ENCODE measurements around the gene RHOF.

The RHOF gene

GRCh38 chr12:121819212-121819949 is 25.9 kb upstream of the RHOF start:
- no peak for DNase-seq (ENCODE audit: low read depth)

- no peak for DNase-seq (ENCODE audit: low read depth)
These were observed 24.2 kb upstream of the RHOF start for GRCh38 chr12:121817648-121818043.

- DNase-seq (ENCODE audit: low read depth) = no peak
These were observed 23.6 kb upstream of the RHOF start for GRCh38 chr12:121816925-121817647.

DNA sequence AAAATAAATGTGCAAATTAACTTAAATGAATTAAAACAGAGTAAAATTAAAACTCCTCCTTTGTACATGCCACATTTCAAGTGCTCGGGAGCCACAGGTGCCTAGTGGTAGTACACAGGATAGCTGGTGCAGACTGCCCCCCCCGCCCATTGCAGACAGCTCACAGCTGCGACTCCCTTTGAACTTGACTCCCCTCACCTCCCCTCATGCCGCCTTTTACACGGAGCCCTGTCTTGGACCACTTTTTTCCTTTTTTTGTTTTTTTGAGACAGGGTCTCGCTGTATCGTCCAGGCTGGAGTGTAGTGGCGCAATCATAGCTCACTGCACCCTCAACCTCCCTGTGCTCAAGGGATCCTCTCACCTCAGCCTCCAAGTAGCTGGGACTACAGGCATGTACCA is 21.8 kb upstream of the RHOF start:
- no peak for DNase-seq (ENCODE audit: low read depth)

- no peak for DNase-seq (ENCODE audit: low read depth)
These were observed 21.1 kb upstream of the RHOF start for GRCh38 chr12:121814429-121815119.

DNA sequence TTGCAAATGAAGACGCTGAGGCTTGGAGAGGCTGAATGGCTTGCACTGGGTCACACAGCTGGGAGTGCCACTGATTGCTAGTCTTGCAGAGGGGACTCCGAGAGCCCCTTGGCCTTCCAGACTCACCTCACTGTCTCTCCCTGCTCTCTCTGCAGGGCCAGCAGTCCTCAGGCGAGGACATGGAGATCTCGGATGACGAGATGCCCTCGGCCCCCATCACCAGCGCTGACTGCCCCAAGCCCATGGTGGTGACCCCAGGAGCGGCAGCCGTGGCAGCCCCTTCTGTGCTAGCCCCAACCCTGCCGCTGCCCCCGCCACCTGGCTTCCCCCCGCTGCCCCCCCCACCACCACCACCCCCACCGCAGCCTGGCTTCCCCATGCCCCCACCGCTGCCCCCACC is 20.5 kb upstream of the RHOF start:
- no peak for DNase-seq (ENCODE audit: low read depth)

DNA sequence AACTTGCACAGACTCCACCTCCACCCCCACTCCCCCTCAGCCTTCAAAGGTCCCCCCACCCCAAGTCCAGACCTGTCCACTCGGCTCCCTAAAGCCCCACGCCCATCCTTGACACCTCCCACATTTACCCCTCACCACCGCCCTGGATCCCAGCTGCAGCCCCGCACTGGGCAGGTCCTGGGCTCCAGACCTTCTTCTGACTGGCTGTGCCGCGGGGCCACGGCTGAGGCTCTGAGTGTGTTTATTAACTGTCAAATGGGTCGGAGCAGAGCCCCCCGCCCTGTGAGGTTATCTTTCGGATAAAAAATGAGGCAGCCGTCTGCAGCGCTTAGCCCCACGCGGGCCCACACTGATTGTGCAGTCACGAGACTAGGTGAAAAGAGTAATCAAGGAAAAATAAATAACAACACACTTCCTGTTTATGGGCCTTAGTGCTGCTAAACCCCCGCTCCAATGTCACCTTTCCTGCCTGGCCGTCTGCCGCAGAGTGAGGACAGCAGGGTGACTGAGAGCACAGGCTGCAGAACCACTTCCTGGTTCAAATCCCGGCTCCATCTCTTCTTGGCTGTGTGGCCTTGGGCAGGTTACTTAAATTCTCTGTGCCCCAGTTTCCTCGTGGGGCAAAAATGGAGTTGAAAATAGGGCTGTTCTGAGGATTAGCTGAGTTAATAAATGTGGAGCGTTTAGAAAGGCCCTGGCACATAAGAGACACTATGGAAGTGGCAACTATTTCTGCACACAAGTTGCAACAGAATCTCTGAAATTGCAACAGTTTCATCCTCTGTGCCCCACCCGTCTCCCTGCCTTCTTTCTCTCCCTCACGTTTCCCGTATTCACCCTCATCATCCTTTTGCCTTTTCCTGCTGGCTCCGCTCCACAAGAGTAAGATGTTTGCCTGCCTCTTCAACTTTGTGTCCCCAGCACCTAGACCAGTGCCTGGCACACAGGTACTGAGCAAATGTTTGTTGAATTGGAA is 19.7 kb upstream of the RHOF start:
- no peak for DNase-seq (ENCODE audit: low read depth)

- no peak for DNase-seq (ENCODE audit: low read depth)
These were observed 18.9 kb upstream of the RHOF start for GRCh38 chr12:121812320-121812871.

DNA sequence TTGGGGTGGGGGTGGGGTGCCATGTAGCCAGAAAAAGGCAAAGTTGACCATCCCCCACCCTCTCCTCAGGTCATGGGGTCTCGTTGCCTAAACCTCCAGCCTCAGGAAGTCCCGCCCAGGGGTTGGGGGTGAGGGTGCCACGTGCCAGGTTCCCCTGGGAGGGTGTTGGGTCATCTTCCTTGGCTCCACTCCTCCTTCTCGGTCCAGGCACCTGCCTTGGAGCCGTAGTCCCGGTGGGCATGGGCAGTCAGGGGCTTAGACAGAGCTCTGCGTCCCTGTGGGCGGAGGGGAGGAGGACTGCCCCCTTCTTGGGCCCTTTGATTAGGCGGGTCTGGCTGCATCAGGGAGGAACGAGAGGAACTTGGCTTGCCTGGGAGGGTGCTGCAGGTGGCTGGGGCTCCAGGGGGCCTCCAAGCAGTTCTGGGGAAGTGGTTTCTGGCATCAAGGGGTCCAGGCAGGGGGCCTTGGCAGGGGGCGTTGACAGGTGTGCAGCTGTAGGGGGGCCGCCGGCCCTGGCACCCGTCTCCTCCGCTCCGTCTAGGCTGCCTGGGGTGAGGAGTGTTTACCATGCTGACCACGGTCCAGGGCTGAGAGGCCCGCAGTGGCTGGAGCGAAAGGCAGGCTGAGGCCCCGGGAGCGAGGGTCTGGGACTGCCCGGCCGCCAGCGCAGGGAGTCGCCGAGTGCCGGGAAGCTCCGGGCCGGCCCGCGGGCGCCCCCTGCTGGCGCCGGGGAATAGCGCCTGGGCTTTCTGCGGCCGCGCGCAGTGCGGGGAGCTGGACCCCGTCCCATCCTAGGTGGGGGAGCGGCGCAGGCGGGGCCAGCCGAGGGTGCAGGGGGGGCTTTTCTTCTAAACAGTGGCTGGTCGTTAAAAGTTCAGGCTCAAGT is 18.2 kb upstream of the RHOF start:
- DNase-seq (ENCODE audit: low read depth) = no peak

DNA sequence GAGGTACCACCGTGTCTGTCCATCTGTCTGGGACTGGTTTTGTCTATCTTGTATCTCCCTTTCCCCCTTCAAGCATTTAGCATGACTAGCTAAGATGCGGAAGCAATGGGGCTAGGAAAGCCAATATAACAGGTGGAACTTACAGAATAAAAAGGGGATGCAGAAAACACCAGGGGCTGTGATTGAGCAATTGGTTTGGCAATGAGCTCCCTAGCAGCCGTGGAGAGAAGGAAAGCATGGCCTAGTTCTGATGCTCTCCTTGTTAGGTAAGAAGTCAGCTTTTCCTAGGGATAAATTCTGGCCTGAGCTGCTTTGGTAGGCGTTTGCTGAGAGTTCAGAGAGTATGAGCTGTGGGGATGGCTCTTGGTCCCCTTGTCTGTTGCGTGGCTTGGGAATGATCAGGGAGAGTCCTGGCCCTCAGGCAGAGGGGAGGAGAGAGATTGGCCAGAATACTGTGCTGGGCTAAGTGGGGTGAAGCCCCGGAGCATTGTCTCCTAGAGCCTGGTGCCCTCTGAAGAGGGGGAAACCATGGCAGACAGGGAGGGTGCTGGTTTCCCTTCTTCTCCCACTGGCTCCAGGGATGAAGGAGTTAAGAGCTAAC is 17.4 kb upstream of the RHOF start:
- DNase-seq (ENCODE audit: low read depth) = no peak

DNA sequence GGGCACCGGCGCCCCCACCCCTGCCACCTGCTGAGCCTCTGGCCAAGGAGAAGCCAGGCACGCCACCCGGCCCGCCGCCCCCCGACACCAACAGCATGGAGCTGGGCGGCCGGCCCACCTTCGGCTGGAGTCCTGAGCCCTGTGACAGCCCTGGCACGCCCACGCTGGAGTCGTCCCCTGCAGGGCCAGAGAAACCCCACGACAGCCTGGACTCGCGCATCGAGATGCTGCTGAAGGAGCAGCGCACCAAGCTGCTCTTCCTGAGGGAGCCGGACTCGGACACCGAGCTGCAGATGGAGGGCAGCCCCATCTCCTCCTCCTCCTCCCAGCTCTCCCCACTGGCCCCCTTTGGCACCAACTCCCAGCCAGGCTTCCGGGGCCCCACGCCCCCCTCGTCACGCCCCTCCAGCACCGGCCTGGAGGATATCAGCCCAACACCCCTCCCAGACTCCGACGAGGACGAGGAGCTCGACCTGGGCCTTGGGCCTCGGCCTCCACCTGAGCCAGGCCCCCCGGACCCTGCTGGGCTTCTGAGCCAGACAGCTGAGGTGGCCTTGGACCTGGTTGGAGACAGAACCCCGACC is 16.8 kb upstream of the RHOF start:
- DNase-seq (ENCODE audit: low read depth) = no peak

DNA sequence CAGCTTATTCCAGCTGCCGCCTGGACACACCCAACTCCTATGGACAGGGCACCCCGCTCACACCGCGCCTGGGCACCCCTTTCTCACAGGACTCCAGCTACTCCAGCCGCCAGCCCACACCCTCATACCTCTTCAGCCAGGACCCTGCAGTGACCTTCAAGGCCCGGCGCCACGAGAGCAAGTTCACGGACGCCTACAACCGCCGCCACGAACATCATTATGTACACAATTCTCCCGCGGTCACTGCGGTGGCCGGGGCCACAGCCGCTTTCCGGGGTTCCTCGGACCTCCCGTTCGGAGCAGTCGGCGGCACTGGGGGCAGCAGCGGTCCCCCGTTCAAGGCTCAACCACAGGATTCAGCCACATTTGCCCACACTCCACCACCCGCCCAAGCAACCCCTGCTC is 16.2 kb upstream of the RHOF start:
- no peak for DNase-seq (ENCODE audit: low read depth)

GRCh38 chr12:121808623-121809022 is 15.1 kb upstream of the RHOF start:
- DNase-seq (ENCODE audit: low read depth) = no peak

DNA sequence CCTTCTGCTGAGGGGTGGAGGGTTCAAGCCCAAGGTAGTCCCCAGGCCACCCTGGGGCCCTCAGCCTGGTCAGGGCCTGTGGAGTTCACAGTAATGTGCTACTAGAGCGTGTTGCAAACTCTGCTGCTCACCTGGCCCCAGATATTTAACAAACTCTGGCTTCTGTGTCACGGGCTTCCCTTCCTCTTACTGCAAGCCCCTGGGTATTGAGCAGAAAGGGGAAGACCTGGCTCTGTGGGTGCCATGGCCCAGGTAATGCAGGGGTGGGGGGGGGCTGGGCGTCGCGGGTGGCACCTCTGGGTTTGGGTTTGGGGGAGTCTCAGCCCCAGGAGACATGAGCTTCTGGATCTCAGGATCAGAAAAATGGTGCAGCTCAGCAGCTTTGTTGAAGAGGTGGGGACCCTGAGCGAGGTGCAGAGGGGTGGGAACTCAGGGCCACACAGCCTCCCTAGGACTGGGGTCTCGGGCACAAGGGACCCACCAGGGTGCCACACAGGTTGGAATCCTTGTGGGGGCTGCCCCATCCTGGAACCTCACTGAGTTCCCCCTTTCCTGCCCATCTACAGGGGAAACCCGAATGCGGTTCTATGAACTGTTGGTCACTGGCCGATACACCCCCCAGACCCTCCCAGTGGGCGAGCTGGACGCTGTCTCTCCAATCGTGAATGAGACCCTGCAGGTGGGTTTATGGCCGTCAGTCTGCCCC is 14.3 kb upstream of the RHOF start:
- no peak for DNase-seq (ENCODE audit: low read depth)

DNA sequence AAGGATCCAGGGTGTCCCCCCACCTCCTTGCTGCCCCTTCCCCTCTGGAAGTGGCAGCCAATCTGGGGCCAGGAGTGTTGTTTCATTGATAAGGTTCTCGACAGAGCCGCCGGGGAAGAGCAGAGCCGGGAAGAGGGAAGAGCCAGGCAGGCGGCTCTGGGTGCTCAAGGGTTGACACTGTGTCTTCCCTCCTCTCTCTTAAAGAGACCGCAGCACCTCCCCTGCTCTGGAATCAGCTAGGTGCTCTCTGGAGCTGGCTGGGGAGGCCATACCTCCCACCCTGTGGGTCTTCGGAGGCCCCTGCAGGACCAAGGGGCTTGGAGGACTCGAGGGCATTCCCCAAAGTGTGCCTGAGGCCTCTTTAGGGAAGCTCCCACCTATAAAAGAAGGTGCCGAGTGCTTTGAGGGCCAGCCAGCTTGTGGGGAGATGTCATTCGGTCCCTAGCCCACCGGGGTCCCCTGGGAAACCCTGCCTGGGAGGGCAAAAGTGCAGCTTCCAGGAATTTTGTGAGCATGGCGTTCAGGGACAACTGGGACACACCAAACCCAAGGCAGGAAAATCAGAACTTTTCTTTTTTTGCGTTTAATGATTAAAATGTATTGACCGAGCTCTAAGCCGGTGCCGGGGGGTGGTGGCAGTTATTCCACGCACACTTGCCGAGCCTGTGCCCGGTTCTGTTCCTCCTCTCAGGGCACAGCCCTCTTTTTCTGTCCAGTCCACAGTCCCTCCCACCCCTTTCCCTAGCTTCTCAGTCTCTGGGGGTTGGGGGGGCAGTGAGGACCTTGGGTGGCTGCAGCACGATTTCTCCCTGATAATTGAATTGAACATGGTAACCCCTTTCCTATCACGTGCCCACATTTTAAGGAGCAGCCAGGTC is 13.3 kb upstream of the RHOF start:
- no peak for DNase-seq (ENCODE audit: low read depth)

DNA sequence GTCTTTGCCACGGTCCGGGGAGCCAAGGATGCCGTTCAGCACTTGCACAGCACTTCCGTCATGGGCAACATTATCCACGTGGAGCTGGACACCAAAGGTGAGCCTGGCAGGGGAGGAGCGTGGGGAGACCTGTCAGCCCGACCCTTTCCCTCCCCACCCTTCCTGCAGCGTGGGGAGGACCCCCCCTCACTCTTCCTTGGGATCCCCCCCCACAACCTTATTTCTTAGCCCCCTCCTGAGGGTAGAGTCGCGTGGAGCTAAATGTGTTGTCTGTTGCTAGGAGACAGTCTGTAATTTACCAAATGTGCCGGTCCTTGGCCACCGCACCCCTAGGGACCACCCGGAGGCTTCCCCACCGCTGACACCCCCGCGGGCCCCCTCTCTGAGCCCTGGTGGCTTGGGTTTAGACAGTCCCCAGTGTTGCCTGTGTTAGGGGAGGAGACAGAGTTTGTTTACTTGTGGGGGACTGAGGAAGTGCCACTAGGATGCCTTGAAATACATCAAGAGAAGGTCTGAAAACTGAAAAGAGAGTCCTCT is 12.6 kb upstream of the RHOF start:
- DNase-seq (ENCODE audit: low read depth) = no peak

DNA sequence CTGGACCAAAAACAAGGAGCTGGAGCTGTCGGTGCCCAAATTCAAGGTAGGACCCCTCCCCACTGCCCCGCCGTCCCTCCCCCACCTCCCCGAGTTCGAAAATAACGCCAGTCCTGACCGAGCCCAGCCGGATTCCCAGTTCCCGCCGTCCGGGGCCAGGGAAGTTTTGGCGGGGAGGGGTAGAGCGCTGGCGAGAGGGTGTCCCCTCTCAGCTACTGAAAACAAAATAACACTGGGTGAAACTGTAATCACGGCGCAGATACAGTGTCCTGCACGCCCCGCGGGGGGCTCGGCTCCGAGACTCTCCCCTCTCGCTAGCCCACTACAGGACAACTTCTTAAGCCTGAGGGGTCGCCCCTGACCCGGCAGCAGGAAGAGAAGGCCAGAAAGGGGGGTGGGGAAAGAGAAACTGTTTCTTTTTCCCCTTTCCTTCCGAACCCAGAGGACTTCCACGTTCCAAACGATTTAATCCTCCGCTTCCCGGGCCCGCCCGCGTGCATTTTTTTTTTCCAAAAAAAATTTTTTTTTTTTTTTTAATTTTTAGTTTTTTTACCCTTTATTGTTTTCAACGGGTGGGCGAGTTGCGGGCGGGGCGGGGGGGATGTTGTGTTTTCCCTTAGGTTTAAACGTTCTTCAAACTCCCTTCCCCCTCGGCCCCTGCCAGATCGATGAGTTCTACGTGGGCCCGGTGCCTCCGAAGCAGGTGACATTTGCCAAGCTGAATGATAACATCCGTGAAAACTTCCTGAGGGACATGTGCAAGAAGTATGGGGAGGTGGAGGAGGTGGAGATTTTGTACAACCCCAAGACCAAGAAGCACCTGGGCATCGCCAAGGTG is 11.9 kb upstream of the RHOF start:
- DNase-seq (ENCODE audit: low read depth) = no peak

Measured in GM04503 (cell line).